CD14-positive monocyte (primary cell): Measurements from ENCODE around the gene C2CD2. TPM values are rescaled to one million over a fixed set of nuclear protein-coding genes. Genes with fewer than 3 reads are reported as not detected.

Source experiments
- DNase-seq, 3 donors: peaks; one replicate each; pipeline ENCODE4 v3.0.0-alpha.2; 2011 to 2022
- H2AFZ ChIP-seq: 2 replicates; pipeline ENCODE4 v1.6.0; 2012; ENCODE audit warnings: mild to moderate bottlenecking, low read depth, low read length, inconsistent platforms; ENCODE audit not compliant: insufficient read depth, poor library complexity, severe bottlenecking
- H3K27ac ChIP-seq, 2 donors: 1 replicate in 1 of 2; 2 replicates in 1 of 2; pipeline ENCODE4 v1.5.1; 2012 to 2013; ENCODE audit warnings: low read length in 2 of 2, control low read depth in 1 of 2, inconsistent platforms in 1 of 2, low read depth in 1 of 2, mild to moderate bottlenecking in 1 of 2
- H3K27me3 ChIP-seq, 2 donors: one replicate each; pipeline versions ENCODE4 v1.6.0 to v1.6.1; 2011 to 2013; ENCODE audit warnings: low read length in 2 of 2; ENCODE audit not compliant: control insufficient read depth in 2 of 2, insufficient read depth in 2 of 2
- H3K36me3 ChIP-seq, 2 donors: replicated peaks in 1 of 2; 1 replicate in 1 of 2; 2 replicates in 1 of 2; pipeline versions ENCODE4 v1.5.1 to v1.6.1; 2012 to 2013; ENCODE audit warnings: low read length in 2 of 2, control low read depth in 1 of 2, inconsistent platforms in 1 of 2, mild to moderate bottlenecking in 1 of 2; ENCODE audit not compliant: insufficient read depth in 2 of 2, control insufficient read depth in 1 of 2
- H3K4me1 ChIP-seq, 2 donors: 1 replicate in 1 of 2; 2 replicates in 1 of 2; pipeline versions ENCODE4 v1.5.1 to v1.6.1; 2012 to 2013; ENCODE audit warnings: low read length in 2 of 2, control low read depth in 1 of 2, inconsistent platforms in 1 of 2, mild to moderate bottlenecking in 1 of 2, moderate library complexity in 1 of 2; ENCODE audit not compliant: insufficient read depth in 2 of 2, control insufficient read depth in 1 of 2
- H3K4me2 ChIP-seq: replicated peaks from 2 replicates; pipeline ENCODE3; 2012; ENCODE audit warnings: low read length, moderate library complexity, mild to moderate bottlenecking; ENCODE audit not compliant: poor library complexity, severe bottlenecking; ENCODE audit errors: extremely low read depth
- H3K4me3 ChIP-seq, 3 experiments: fragments of 200-600 bp in 1 of 3; sonication (generic) in 1 of 3; replicated peaks in 1 of 3; 1 replicate in 2 of 3; 2 replicates in 1 of 3; pipeline ENCODE4 v1.5.1; 2011 to 2013; ENCODE audit warnings: low read length in 3 of 3, mild to moderate bottlenecking in 3 of 3, control low read depth in 2 of 3, low read depth in 2 of 3, inconsistent platforms in 1 of 3, moderate library complexity in 1 of 3
- H3K79me2 ChIP-seq: 2 replicates; pipeline ENCODE4 v1.6.0; 2012; ENCODE audit warnings: mild to moderate bottlenecking, control low read depth, inconsistent platforms, low read length, moderate library complexity; ENCODE audit not compliant: insufficient read depth
- H3K9ac ChIP-seq: 2 replicates; pipeline ENCODE4 v1.6.0; 2017; ENCODE audit warnings: low read length, mild to moderate bottlenecking; ENCODE audit not compliant: insufficient read depth, poor library complexity, severe bottlenecking
- H3K9me3 ChIP-seq, 2 donors: replicated peaks in 1 of 2; 1 replicate in 1 of 2; 2 replicates in 1 of 2; pipeline versions ENCODE4 v1.5.1 to v1.6.1; 2012 to 2013; ENCODE audit warnings: low read length in 2 of 2, control low read depth in 1 of 2; ENCODE audit not compliant: control insufficient read depth in 1 of 2, insufficient read depth in 1 of 2
- H4K20me1 ChIP-seq: 2 replicates; pipeline ENCODE4 v1.6.0; 2012; ENCODE audit warnings: mild to moderate bottlenecking, low read length, control low read depth, moderate library complexity; ENCODE audit not compliant: insufficient read depth
- H3K27ac Mint-ChIP-seq, 7 donors: one replicate each; pipeline ENCODE4 v1.8.0; 2020; ENCODE audit warnings: mild to moderate bottlenecking in 7 of 7, mixed read lengths in 7 of 7, moderate library complexity in 6 of 7, inconsistent platforms in 2 of 7
- H3K27me3 Mint-ChIP-seq, 3 donors: one replicate each; pipeline ENCODE4 v1.8.0; 2021 to 2022; ENCODE audit warnings: low read depth in 3 of 3, mild to moderate bottlenecking in 3 of 3, mixed read lengths in 3 of 3, moderate library complexity in 3 of 3, inconsistent platforms in 1 of 3
- H3K36me3 Mint-ChIP-seq, 2 donors: one replicate each; pipeline ENCODE4 v1.8.0; 2020; ENCODE audit warnings: mixed read lengths in 2 of 2, inconsistent platforms in 1 of 2, mild to moderate bottlenecking in 1 of 2
- H3K4me1 Mint-ChIP-seq: one replicate; pipeline ENCODE4 v1.8.0; 2020; ENCODE audit warnings: mild to moderate bottlenecking, mixed read lengths
- H3K4me3 Mint-ChIP-seq, 2 donors: one replicate each; pipeline ENCODE4 v1.8.0; 2020; ENCODE audit warnings: mild to moderate bottlenecking in 2 of 2, mixed read lengths in 2 of 2, moderate library complexity in 1 of 2
- H3K9me3 Mint-ChIP-seq, 7 donors: one replicate each; pipeline ENCODE4 v1.8.0; 2020 to 2022; ENCODE audit warnings: mixed read lengths in 7 of 7, mild to moderate bottlenecking in 6 of 7, moderate library complexity in 6 of 7, inconsistent platforms in 2 of 7
- CTCF ChIP-seq: fragments of 200-600 bp; IDR thresholded peaks from one replicate; pipeline ENCODE4 v1.8.0; 2022; ENCODE audit warnings: antibody characterized with exemption, mild to moderate bottlenecking
- WGBS: methylation state at CpG from one replicate; pipeline ENCODE4 v1.1.5; 2013; ENCODE audit warnings: missing lambda C conversion rate; ENCODE audit not compliant: insufficient coverage; 5-methylcytosine and 5-hydroxymethylcytosine counted together
- intact Hi-C, 2 donors: fragments of 100-400 bp; cut with micrococcal nuclease; formaldehyde crosslinking; loops; one replicate each; pipeline versions ENCODE4 v1.15.0 to v1.15.1; 2023
- polyA plus RNA-seq, 3 donors: library from polyadenylated mRNA; depleted of rRNA in 1 of 3; unstranded in 2 of 3; stranded (reverse) in 1 of 3; fragments of 300-500 nt in 2 of 3; fragments of >200 nt in 1 of 3; fragmentation: Illumina TruSeq in 2 of 3; gene quantifications; 1 replicate in 2 of 3; 2 replicates in 1 of 3; pipeline ENCODE4 v1.2.3, GENCODE V29; 2012 to 2021

C2CD2 gene
- polyA plus RNA-seq, 3 donors: 1.4 to 17.0 (median 3.8) TPM

GRCh38 chr21:41923186-41923585 is 30.6 kb downstream of the C2CD2 start:
- Histone ChIP-seq H3K4me3 (no peak overlapping the region), H2AFZ (no peak overlapping the region), H3K79me2 (peaks cover 8% of the 10 kb centered on the region), H3K27ac (no peak overlapping the region), H3K36me3 (peaks cover 0 to 9% of the 10 kb centered on the region in 2 donors), H3K9ac (no peak overlapping the region), H3K27me3 (no peaks in the 10 kb centered on the region), H4K20me1 (no peaks in the 10 kb centered on the region), H3K4me2 (no peak overlapping the region), H3K4me1 (peaks cover 35 to 42% of the 10 kb centered on the region in 2 donors), H3K9me3 (no peaks in the 10 kb centered on the region)
- Mint-ChIP-seq H3K4me3 (no peak overlapping the region), H3K27me3 (peaks cover 0 to 3% (median 2%) of the 10 kb centered on the region in 3 donors), H3K4me1 (peaks cover 50% of the 10 kb centered on the region), H3K36me3 (peaks cover 4 to 15% of the 10 kb centered on the region in 2 donors), H3K27ac (no peak overlapping the region), H3K9me3 (peaks cover 0 to under 1% (median 0%) of the 10 kb centered on the region in 7 donors)
- 94% methylated on average over 4 of the region's 8 CpGs for WGBS
- no peak for TF ChIP-seq CTCF
- no peak for DNase-seq
- intact Hi-C loops: loop anchor here in 1 of 2 donors (5.0 kb wide), 1 partner anchor 46 kb away; the partner anchor contains the start of gene PRDM15

GRCh38 chr21:41921021-41921420 is 32.8 kb downstream of the C2CD2 start:
- H4K20me1 ChIP-seq: no peaks in the 10 kb centered on the region
- Mint-ChIP-seq H3K36me3 (peaks cover 24 to 33% of the 10 kb centered on the region in 2 donors), H3K9me3 (peaks cover 0 to 2% (median 0%) of the 10 kb centered on the region in 7 donors), H3K4me3 (no peak overlapping the region), H3K27me3 (peaks cover 0 to 3% (median 3%) of the 10 kb centered on the region in 3 donors), H3K4me1 (peaks cover 31% of the 10 kb centered on the region), H3K27ac (peak overlapping the region in 1 of 7 donors; percentile 50)
- peaks cover 7% of the 10 kb centered on the region for H3K79me2 ChIP-seq
- H3K27ac ChIP-seq: peak overlapping the region in 1 of 2 donors; percentile 44
- DNase-seq: peak; percentile 29 to 49 (median 33)
- H3K9me3 ChIP-seq: no peaks in the 10 kb centered on the region
- no peak overlapping the region for H3K9ac ChIP-seq
- no peaks in the 10 kb centered on the region for H3K27me3 ChIP-seq
- no peak overlapping the region for H3K4me3 ChIP-seq
- peaks cover 17 to 22% of the 10 kb centered on the region in 2 donors for H3K4me1 ChIP-seq
- intact Hi-C loops: loop anchor here in 1 of 2 donors (5.0 kb wide), 1 partner anchor 44 kb away; the partner anchor contains the start of gene PRDM15
- no peak overlapping the region for H2AFZ ChIP-seq
- peaks cover 15 to 30% of the 10 kb centered on the region in 2 donors for H3K36me3 ChIP-seq
- WGBS: no CpG with 5 or more reads among the region's 7 CpGs
- H3K4me2 ChIP-seq: peak overlapping the region; percentile 14
- no peak for TF ChIP-seq CTCF
